Mesendoderm (in vitro differentiated cells): ENCODE results near the gene CMIP.

Experiments
- DNase-seq: peaks from one replicate; pipeline ENCODE4 v3.0.0; 2013
- H2AK5ac ChIP-seq: 2 replicates; pipeline ENCODE4 v1.6.1; 2013; ENCODE audit warnings: low read length, inconsistent platforms
- H2BK120ac ChIP-seq: 2 replicates; pipeline ENCODE4 v1.6.1; 2013; ENCODE audit warnings: low read depth, mild to moderate bottlenecking, low read length, moderate library complexity, mixed read lengths
- H2BK15ac ChIP-seq: replicated peaks from 2 replicates; pipeline ENCODE4 v1.6.1; 2013; ENCODE audit warnings: low read depth, mild to moderate bottlenecking, moderate library complexity
- H2BK5ac ChIP-seq: 2 replicates; pipeline ENCODE4 v1.6.1; 2013; ENCODE audit warnings: low read length, inconsistent platforms
- H3K18ac ChIP-seq: 2 replicates; pipeline ENCODE4 v1.6.1; 2013; ENCODE audit warnings: mild to moderate bottlenecking, low read length, mixed read lengths
- H3K23ac ChIP-seq: one replicate; pipeline ENCODE4 v1.6.1; 2013; ENCODE audit warnings: low read length
- H3K27ac ChIP-seq: 2 replicates; pipeline ENCODE4 v1.5.1; 2013; ENCODE audit warnings: low read depth, mild to moderate bottlenecking, inconsistent platforms, low read length, moderate library complexity
- H3K27me3 ChIP-seq: 2 replicates; pipeline ENCODE4 v1.6.1; 2013; ENCODE audit warnings: low read length, control low read depth, mild to moderate bottlenecking, inconsistent platforms; ENCODE audit not compliant: insufficient read depth, poor library complexity
- H3K36me3 ChIP-seq: 2 replicates; pipeline ENCODE4 v1.6.1; 2013; ENCODE audit warnings: low read length, inconsistent platforms; ENCODE audit not compliant: control insufficient read depth, insufficient read depth
- H3K4ac ChIP-seq: one replicate; pipeline ENCODE4 v1.6.1; 2013; ENCODE audit warnings: low read depth, mild to moderate bottlenecking, low read length, moderate library complexity
- H3K4me1 ChIP-seq: 2 replicates; pipeline ENCODE4 v1.6.1; 2013; ENCODE audit warnings: low read depth, low read length, inconsistent platforms; ENCODE audit not compliant: control insufficient read depth
- H3K4me2 ChIP-seq: 2 replicates; pipeline ENCODE4 v1.6.1; 2013; ENCODE audit warnings: low read length
- H3K4me3 ChIP-seq: 2 replicates; pipeline ENCODE4 v1.5.1; 2013; ENCODE audit warnings: mild to moderate bottlenecking, low read length
- H3K56ac ChIP-seq: one replicate; pipeline ENCODE4 v1.6.1; 2013; ENCODE audit warnings: low read length
- H3K79me1 ChIP-seq: 2 replicates; pipeline ENCODE4 v1.6.1; 2013; ENCODE audit warnings: low read length, inconsistent platforms
- H3K79me2 ChIP-seq: 2 replicates; pipeline ENCODE4 v1.6.1; 2013; ENCODE audit warnings: mild to moderate bottlenecking, low read length; ENCODE audit not compliant: control insufficient read depth, insufficient read depth
- H3K9ac ChIP-seq: 2 replicates; pipeline ENCODE4 v1.6.1; 2013; ENCODE audit warnings: low read length, inconsistent platforms
- H4K5ac ChIP-seq: one replicate; pipeline ENCODE4 v1.6.1; 2013; ENCODE audit warnings: low read length
- H4K8ac ChIP-seq: one replicate; pipeline ENCODE4 v1.6.1; 2013; ENCODE audit warnings: low read depth, mild to moderate bottlenecking, control low read depth, low read length, moderate library complexity
- WGBS: extraction: QIAGEN DNeasy Blood & Tissue Kit; methylation state at CpG from one replicate; pipeline ENCODE4 v1.1.7; 2013; ENCODE audit warnings: low lambda C conversion rate, missing lambda C conversion rate; ENCODE audit not compliant: insufficient coverage; ENCODE audit errors: extremely low coverage; 5-methylcytosine and 5-hydroxymethylcytosine counted together

The CMIP gene

DNA sequence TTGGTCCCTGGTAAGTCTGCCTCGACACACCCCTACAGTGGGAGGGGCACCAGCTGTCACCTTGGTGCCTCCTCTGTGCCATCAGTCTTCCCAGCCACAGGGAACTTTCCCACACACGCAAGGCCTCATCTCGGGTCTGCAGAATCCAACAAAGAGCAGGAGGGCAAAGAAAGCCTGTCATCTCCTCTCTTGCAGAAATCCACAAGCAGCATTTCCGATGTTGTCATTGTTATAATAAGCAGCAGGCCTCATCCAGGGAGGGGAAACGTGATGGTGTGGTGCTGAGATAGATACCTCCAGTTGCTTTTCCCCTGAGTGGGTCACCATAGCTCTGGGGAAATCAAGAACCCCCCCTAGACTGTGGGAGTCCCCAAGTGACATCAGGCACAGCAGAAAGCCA is 110.4 kb downstream of the CMIP start:
- no peak for DNase-seq
- Histone ChIP-seq H3K4me1 (peaks cover 2% of the 10 kb centered on the region), H2AK5ac (no peak overlapping the region), H4K5ac (no peak overlapping the region), H4K8ac (no peak overlapping the region), H2BK15ac (no peak overlapping the region), H3K79me1 (peaks cover 38% of the 10 kb centered on the region), H3K79me2 (peaks cover 21% of the 10 kb centered on the region), H3K18ac (no peak overlapping the region), H2BK120ac (no peak overlapping the region), H3K4me3 (no peak overlapping the region), H2BK5ac (no peak overlapping the region), H3K4me2 (no peak overlapping the region), H3K4ac (no peak overlapping the region), H3K56ac (no peak overlapping the region), H3K36me3 (no peaks in the 10 kb centered on the region), H3K27me3 (no peaks in the 10 kb centered on the region), H3K23ac (no peak overlapping the region), H3K27ac (no peak overlapping the region), H3K9ac (no peak overlapping the region)
- no CpG with 5 or more reads among the region's 5 CpGs for WGBS

DNA sequence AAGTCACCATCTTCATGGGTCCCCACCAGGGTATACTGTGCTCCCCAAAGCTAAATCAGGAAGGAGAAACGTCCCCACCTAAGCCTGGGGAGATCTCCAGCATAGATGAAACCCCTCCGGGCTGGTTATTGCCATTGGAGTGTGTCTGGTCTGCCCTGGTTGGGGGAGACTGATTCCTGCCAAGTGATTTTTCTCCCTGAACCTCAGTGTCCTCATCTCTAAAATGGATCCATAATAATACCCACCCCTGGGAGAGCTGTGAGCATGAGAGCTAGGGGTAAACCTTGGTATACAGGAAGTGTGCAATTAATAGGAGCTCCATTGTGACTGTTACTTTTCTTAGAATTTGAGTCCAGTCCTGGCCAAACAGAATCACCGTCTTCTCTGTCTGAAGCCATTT is 111.1 kb downstream of the CMIP start:
- Histone ChIP-seq H3K4me1 (peaks cover 2% of the 10 kb centered on the region), H4K5ac (no peak overlapping the region), H3K27me3 (no peaks in the 10 kb centered on the region), H3K27ac (no peak overlapping the region), H3K36me3 (no peaks in the 10 kb centered on the region), H3K9ac (no peak overlapping the region), H2BK120ac (no peak overlapping the region), H4K8ac (no peak overlapping the region), H3K79me2 (peaks cover 14% of the 10 kb centered on the region), H2AK5ac (no peak overlapping the region), H3K4me3 (no peak overlapping the region), H3K56ac (no peak overlapping the region), H2BK15ac (no peak overlapping the region), H3K79me1 (peaks cover 32% of the 10 kb centered on the region), H3K4ac (no peak overlapping the region), H3K18ac (no peak overlapping the region), H2BK5ac (no peak overlapping the region), H3K4me2 (no peak overlapping the region), H3K23ac (no peak overlapping the region)
- no peak for DNase-seq
- no CpG with 5 or more reads among the region's 3 CpGs for WGBS

DNA sequence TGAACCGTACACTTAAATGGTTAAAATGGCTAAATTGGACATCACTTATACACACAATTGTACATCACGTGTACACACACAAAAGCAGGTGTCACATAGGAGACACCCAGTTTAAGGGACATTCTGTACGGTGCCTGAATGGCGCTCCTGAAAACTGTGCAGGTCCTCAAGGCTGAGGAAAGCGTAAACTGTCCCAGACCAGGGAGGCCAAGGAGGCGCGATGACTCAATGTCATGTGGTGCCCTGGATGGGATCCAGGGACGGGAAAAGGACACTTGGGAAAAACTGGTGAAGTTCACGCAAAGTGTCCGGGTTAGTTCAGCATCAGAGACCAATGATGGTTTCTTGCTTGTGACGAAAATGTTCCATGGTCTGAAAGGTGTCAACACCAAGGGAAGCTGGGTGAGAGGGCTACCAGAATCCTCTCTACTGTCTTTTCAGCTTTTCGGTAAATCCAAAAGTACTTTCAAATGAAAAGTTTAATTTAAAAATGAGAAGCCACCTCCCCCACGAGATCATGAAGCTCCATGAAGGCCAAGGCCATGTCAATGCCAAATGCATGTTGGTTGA is 112.2 kb downstream of the CMIP start:
- no peak for DNase-seq

DNA sequence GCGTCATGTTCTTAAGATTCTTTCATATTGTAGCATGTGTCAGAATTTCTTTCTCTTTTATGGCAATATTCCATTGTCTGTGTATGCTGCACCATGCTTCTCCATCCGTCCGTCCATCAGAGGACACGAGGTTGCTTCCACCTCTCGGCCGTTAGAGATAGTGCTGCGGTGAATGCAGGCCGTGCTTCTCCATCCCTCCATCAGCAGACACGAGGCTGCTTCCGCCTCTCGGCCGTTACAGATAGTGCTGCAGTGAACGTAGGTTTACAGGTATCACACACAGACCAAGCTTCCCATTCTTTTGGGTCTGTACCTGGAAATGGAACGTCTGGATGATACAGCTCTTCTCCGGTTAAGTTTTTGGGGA is 113.5 kb downstream of the CMIP start:
- Histone ChIP-seq H3K18ac (no peak overlapping the region), H3K4ac (no peak overlapping the region), H3K56ac (no peak overlapping the region), H3K79me1 (peaks cover 38% of the 10 kb centered on the region), H3K4me3 (no peak overlapping the region), H2BK5ac (no peak overlapping the region), H2BK15ac (no peak overlapping the region), H3K27ac (no peak overlapping the region), H3K79me2 (peaks cover 9% of the 10 kb centered on the region), H4K8ac (no peak overlapping the region), H3K4me2 (no peak overlapping the region), H3K4me1 (no peaks in the 10 kb centered on the region), H3K9ac (no peak overlapping the region), H2AK5ac (no peak overlapping the region), H4K5ac (no peak overlapping the region), H3K23ac (no peak overlapping the region), H2BK120ac (no peak overlapping the region), H3K36me3 (no peaks in the 10 kb centered on the region), H3K27me3 (no peaks in the 10 kb centered on the region)
- WGBS: no CpG with 5 or more reads among the region's 15 CpGs
- no peak for DNase-seq

More for the DNA sequence above, 112.2 kb downstream of the CMIP start:
- Histone ChIP-seq H2BK5ac (no peak overlapping the region), H3K23ac (no peak overlapping the region), H2AK5ac (no peak overlapping the region), H2BK15ac (no peak overlapping the region), H3K79me1 (peaks cover 35% of the 10 kb centered on the region), H3K36me3 (no peaks in the 10 kb centered on the region), H3K4me2 (no peak overlapping the region), H3K27ac (no peak overlapping the region), H2BK120ac (no peak overlapping the region), H3K56ac (no peak overlapping the region), H3K4me1 (no peaks in the 10 kb centered on the region), H4K8ac (no peak overlapping the region), H3K4ac (no peak overlapping the region), H3K27me3 (no peaks in the 10 kb centered on the region), H3K9ac (no peak overlapping the region), H3K79me2 (peaks cover 14% of the 10 kb centered on the region), H4K5ac (no peak overlapping the region), H3K4me3 (no peak overlapping the region), H3K18ac (no peak overlapping the region)
- WGBS: no CpG with 5 or more reads among the region's 13 CpGs

DNA sequence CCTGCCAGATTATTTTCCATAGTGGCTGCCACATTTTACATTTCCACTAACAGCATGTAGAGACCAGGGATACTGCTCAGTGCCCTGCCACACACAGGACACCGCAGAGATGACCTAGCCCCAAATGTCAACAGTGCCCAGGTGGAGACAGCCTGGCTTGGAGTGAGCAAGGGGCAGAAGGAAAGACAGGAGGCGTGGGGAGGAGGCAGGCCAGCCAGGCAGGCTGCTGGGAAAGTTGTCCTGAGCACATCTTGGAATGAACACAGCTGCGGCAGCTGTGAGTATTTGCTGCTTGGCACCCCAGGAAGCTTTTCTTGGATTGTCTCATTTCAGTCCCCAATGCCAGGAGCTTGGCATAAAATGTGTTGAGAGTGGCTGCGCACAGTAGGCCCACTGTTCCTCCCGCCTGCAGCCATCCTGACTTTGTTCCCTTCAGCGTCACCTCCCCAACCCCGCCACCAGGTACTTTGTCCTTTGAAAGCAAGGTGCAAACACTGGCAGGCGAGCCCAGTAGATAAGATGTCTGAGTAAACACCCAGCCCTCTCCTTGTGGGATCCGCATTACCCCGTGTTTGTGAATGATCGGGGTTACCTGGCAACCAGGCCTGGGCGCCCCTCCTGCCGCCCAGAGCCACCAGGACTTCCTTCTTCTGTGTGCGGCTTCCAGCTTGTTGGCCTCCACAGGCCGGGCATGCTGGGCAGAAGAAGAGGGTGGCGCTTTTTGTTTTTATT is 114.0 kb downstream of the CMIP start:
- Histone ChIP-seq H2BK120ac (no peak overlapping the region), H3K27me3 (no peaks in the 10 kb centered on the region), H3K4me2 (no peak overlapping the region), H3K18ac (no peak overlapping the region), H3K4me3 (no peak overlapping the region), H2AK5ac (no peak overlapping the region), H2BK5ac (no peak overlapping the region), H4K8ac (no peak overlapping the region), H3K9ac (no peak overlapping the region), H3K27ac (no peak overlapping the region), H3K79me1 (peaks cover 40% of the 10 kb centered on the region), H4K5ac (no peak overlapping the region), H3K56ac (no peak overlapping the region), H3K4ac (no peak overlapping the region), H3K79me2 (peaks cover 13% of the 10 kb centered on the region), H3K36me3 (no peaks in the 10 kb centered on the region), H3K4me1 (no peaks in the 10 kb centered on the region), H2BK15ac (no peak overlapping the region), H3K23ac (no peak overlapping the region)
- no CpG with 5 or more reads among the region's 16 CpGs for WGBS
- peak; percentile 76 for DNase-seq
